GM12878 (cell line): ENCODE results near the gene POU2AF1. TPM values are rescaled to one million over a fixed set of nuclear protein-coding genes. Genes with fewer than 3 reads are reported as not detected.

ENCODE experiments used
- ATAC-seq: fragments of 200-7000 bp; cut with Tn5 transposase; 3 replicates; pipeline ENCODE4 v1.9.1; 2020; ENCODE audit warnings: mild to moderate bottlenecking, moderate library complexity
- BruUV-seq: library from RNA; stranded (reverse); fragments of 400-500 nt; replicated peaks from 2 replicates; lab custom pipeline; 2021; lab: Mats Ljungman, UMichigan
- CTCF ChIA-PET: fragments of 300-600 bp; sonication (Branson Sonifier 250); formaldehyde crosslinking; extraction: SDS; loops from one replicate; lab custom pipeline; 2021; ENCODE audit warnings: inconsistent platforms; lab: Yijun Ruan, JAX
- POLR2A ChIA-PET: fragments of 350-600 bp; formaldehyde crosslinking; extraction: SDS; loops from one replicate; lab custom pipeline; 2021; ENCODE audit warnings: inconsistent platforms; lab: Charles Lee
- RAD21 ChIA-PET: fragments of 300-600 bp; sonication (Branson Sonifier 250); formaldehyde crosslinking; loops from one replicate; lab custom pipeline; 2023; ENCODE audit warnings: antibody characterized with exemption; ENCODE audit not compliant: unreplicated experiment; lab: Charles Lee
- SMC1A ChIA-PET: fragments of 300-600 bp; sonication (Branson Sonifier 250); formaldehyde crosslinking; loops from one replicate; lab custom pipeline; 2023; ENCODE audit not compliant: unreplicated experiment, uncharacterized antibody; lab: Charles Lee
- DNase-seq: peaks from one replicate; pipeline ENCODE4 v3.0.0-alpha.2; 2011; ENCODE audit warnings: low read depth, low spot score
- FAIRE-seq: peaks from 3 replicates; lab custom pipeline; 2011; peaks lifted over from hg19 to GRCh38; lab: Jason Lieb, UNC
- H2AFZ ChIP-seq: 2 replicates; pipeline ENCODE4 v1.6.0; 2011; ENCODE audit warnings: low read depth, low read length, control low read depth; ENCODE audit not compliant: control insufficient read depth
- H3K27ac ChIP-seq: 2 replicates; pipeline ENCODE4 v1.5.1; 2011; ENCODE audit warnings: control low read depth; ENCODE audit not compliant: control insufficient read depth, insufficient read depth
- H3K27me3 ChIP-seq, 2 experiments: replicated peaks in 1 of 2; 2 replicates each; pipeline versions ENCODE4 v1.6.0 to v1.6.1; 2011; ENCODE audit warnings: low read length in 1 of 2; ENCODE audit not compliant: control insufficient read depth in 2 of 2, insufficient read depth in 2 of 2
- H3K36me3 ChIP-seq, 2 experiments: 2 replicates each; pipeline ENCODE4 v1.5.1; 2011; ENCODE audit warnings: low read length in 1 of 2; ENCODE audit not compliant: control insufficient read depth in 2 of 2, insufficient read depth in 2 of 2
- H3K4me1 ChIP-seq: 2 replicates; pipeline ENCODE4 v1.6.1; 2011; ENCODE audit warnings: mild to moderate bottlenecking, low read length, moderate library complexity, mixed read lengths; ENCODE audit not compliant: control insufficient read depth, insufficient read depth
- H3K4me2 ChIP-seq: 2 replicates; pipeline ENCODE4 v1.6.0; 2011; ENCODE audit warnings: control low read depth; ENCODE audit not compliant: control insufficient read depth, insufficient read depth
- H3K4me3 ChIP-seq: fragments of 200-600 bp; sonication (generic); 2 replicates; pipeline ENCODE4 v1.5.1; 2016
- H3K79me2 ChIP-seq: 2 replicates; pipeline ENCODE4 v1.6.0; 2011; ENCODE audit warnings: low read length; ENCODE audit not compliant: control insufficient read depth, insufficient read depth
- H3K9ac ChIP-seq: 2 replicates; pipeline ENCODE4 v1.8.0; 2011; ENCODE audit warnings: low read length, control low read depth, mixed read lengths; ENCODE audit not compliant: control insufficient read depth, insufficient read depth
- H3K9me3 ChIP-seq: replicated peaks from 3 replicates; pipeline ENCODE4 v1.5.1; 2011; ENCODE audit warnings: mild to moderate bottlenecking, low read length; ENCODE audit not compliant: control insufficient read depth, insufficient read depth
- H4K20me1 ChIP-seq: 2 replicates; pipeline ENCODE4 v1.6.0; 2011; ENCODE audit not compliant: control insufficient read depth, insufficient read depth
- BCL11A ChIP-seq: IDR thresholded peaks from 2 replicates; pipeline ENCODE4 v1.6.1; 2011; ENCODE audit warnings: low read depth, low read length
- CHD2 ChIP-seq: IDR thresholded peaks from 2 replicates; pipeline ENCODE4 v1.6.1; 2011; ENCODE audit warnings: low read depth, low read length, improper control_type of control experiment, borderline replicate concordance
- SP1 ChIP-seq: IDR thresholded peaks from one replicate; pipeline ENCODE4 v1.6.1; 2011; ENCODE audit warnings: low read depth, low read length
- TCF12 ChIP-seq: IDR thresholded peaks from 2 replicates; pipeline ENCODE4 v1.6.1; 2011; ENCODE audit warnings: low read depth, mild to moderate bottlenecking, low read length
- WGBS: methylation state at CpG from one replicate; pipeline ENCODE4 v1.1.6; 2016; ENCODE audit warnings: low lambda C conversion rate; ENCODE audit not compliant: insufficient replicate concordance, insufficient coverage; ENCODE audit errors: missing lambda C conversion rate; 5-methylcytosine and 5-hydroxymethylcytosine counted together
- in situ Hi-C: fragments of 300-500 bp; cut with MboI; formaldehyde crosslinking; loops from 9 replicates; pipeline ENCODE4 v1.14.3; 2018; ENCODE audit warnings: mixed read lengths
- intact Hi-C: fragments of 100-400 bp; cut with micrococcal nuclease; formaldehyde crosslinking; loops from one replicate; pipeline ENCODE4 v1.14.2; 2022; ENCODE audit not compliant: unreplicated experiment
- polyA plus RNA-seq, 11 experiments: library from polyadenylated mRNA; depleted of rRNA in 4 of 11; unstranded in 6 of 11; stranded (reverse) in 5 of 11; fragments of >200 nt; fragmentation: Nextera tagmentation in 4 of 11; fragmentation: Illumina TruSeq in 1 of 11; extraction: Ambion mirVana in 4 of 11; extraction: Trizol in 1 of 11; gene quantifications; 1 replicate in 1 of 11; 2 replicates in 10 of 11; pipeline versions ENCODE4 v1.2.1 to v1.2.3, GENCODE V29; 2011 to 2016; ENCODE audit warnings: inconsistent platforms in 2 of 11, missing spikeins in 2 of 11, low read depth in 1 of 11
- total RNA-seq, 4 experiments: library from RNA; depleted of rRNA in 3 of 4; stranded (reverse); fragments of >200 nt in 3 of 4; fragmentation: Illumina TruSeq in 1 of 4; extraction: Trizol in 1 of 4; gene quantifications; 2 replicates each; pipeline versions ENCODE4 v1.2.1 to v1.2.3, GENCODE V29; 2013 to 2021

The POU2AF1 gene
- total and polyA plus RNA-seq, 10 of the 15 experiments (the other 5 are each of a cell fraction or from before 2014, with no cell fraction given) = 13.1 to 169 (median 75.5) TPM

GRCh38 chr11:111399187-111400031 lies 20.3 kb upstream of the POU2AF1 start (continued):
- TF ChIP-seq BCL11A = no peak
- no peak for TF ChIP-seq CHD2
- no peak for TF ChIP-seq TCF12
- TF ChIP-seq, all 136 proteins: peak for 5

GRCh38 chr11:111397034-111397433 lies 18.0 kb upstream of the POU2AF1 start:
- FAIRE-seq (no peak), ATAC-seq (no peak), DNase-seq (no peak)
- no peak overlapping the region for H2AFZ ChIP-seq
- H3K4me3 ChIP-seq = no peak overlapping the region
- no peaks in the 10 kb centered on the region for H3K9me3 ChIP-seq
- no peak overlapping the region; the same call in 1 of the 2 replicates for H3K27ac ChIP-seq
- H3K4me2 ChIP-seq = peak overlapping the region; percentile 70; the same call in 1 of the 2 replicates
- no peak for TF ChIP-seq SP1
- ChIA-PET SMC1A (interaction anchor here (1.1 to 1.4 kb wide), 4 partner anchors 13 to 20 kb away, joined by 3 to 6 read pairs (median 4); no protein-coding TSS in a partner anchor), CTCF (interaction anchor here (0.6 to 1.9 kb wide), 2 partner anchors 20 to 562 kb away, joined by 3 to 5 read pairs; no protein-coding TSS in a partner anchor), POLR2A (no interaction called here), RAD21 (interaction anchor here (0.9 to 6.3 kb wide), 2 partner anchors 19 to 21 kb away, joined by 4 to 29 read pairs; no protein-coding TSS in a partner anchor)
- no TSS peak for BruUV-seq
- in situ Hi-C loops (no loop called here), intact Hi-C loops (no loop called here)
- no peaks in the 10 kb centered on the region; the same call in 1 of the 2 replicates for H3K79me2 ChIP-seq
- H3K4me1 ChIP-seq = peaks cover 54% of the 10 kb centered on the region
- no peaks in the 10 kb centered on the region for H3K36me3 ChIP-seq
- H3K27me3 ChIP-seq = no peaks in the 10 kb centered on the region
- WGBS = 100% methylated on average over 2 of the region's 2 CpGs
- H4K20me1 ChIP-seq = no peaks in the 10 kb centered on the region
- no peak overlapping the region for H3K9ac ChIP-seq
